HepG2 (cell line): ENCODE measurements around the gene C16orf87. TPM values are rescaled to one million over a fixed set of nuclear protein-coding genes. Genes with fewer than 3 reads are reported as not detected.

Experiments used
- ATAC-seq: fragments of 200-7000 bp; cut with Tn5 transposase; 3 replicates; pipeline ENCODE4 v1.9.1; 2020; ENCODE audit warnings: mild to moderate bottlenecking, moderate library complexity
- BruUV-seq: library from RNA; stranded (reverse); fragments of 400-500 nt; replicated peaks from 2 replicates; lab custom pipeline; 2021; lab: Mats Ljungman, UMichigan
- CTCF ChIA-PET: fragments of 300-600 bp; formaldehyde crosslinking; extraction: SDS; loops from one replicate; lab custom pipeline; 2021; ENCODE audit warnings: low total read pairs, inconsistent platforms, low intra/inter-chr PET ratio; lab: Yijun Ruan, JAX
- POLR2A ChIA-PET: fragments of 350-600 bp; sonication (Branson Sonifier 250); formaldehyde crosslinking; loops from one replicate; lab custom pipeline; 2020; ENCODE audit warnings: antibody characterized with exemption, inconsistent platforms; lab: Yijun Ruan, JAX
- DNase-seq: peaks from one replicate; pipeline ENCODE4 v3.0.0-alpha.2; 2015; ENCODE audit warnings: low spot score
- FAIRE-seq: peaks from 3 replicates; lab custom pipeline; 2011; peaks lifted over from hg19 to GRCh38; lab: Jason Lieb, UNC
- H2AFZ ChIP-seq: one replicate; pipeline ENCODE4 v1.6.1; 2011; ENCODE audit warnings: low read length, inconsistent platforms
- H3K27ac ChIP-seq: fragments of 300-600 bp; 3 replicates; pipeline ENCODE4 v1.8.0; 2011; ENCODE audit warnings: mixed run types, mild to moderate bottlenecking, mixed read lengths, low read length, inconsistent platforms; ENCODE audit not compliant: insufficient read depth; ENCODE audit errors: extremely low read length
- H3K27me3 ChIP-seq, 2 experiments: fragments of 200-600 bp in 1 of 2; 2 replicates in 1 of 2; 3 replicates in 1 of 2; pipeline versions ENCODE4 v1.6.0 to v1.8.0; 2011; ENCODE audit warnings: low read length in 2 of 2, mild to moderate bottlenecking in 2 of 2, moderate library complexity in 2 of 2, inconsistent platforms in 1 of 2; ENCODE audit not compliant: insufficient read depth in 2 of 2, control insufficient read depth in 1 of 2
- H3K36me3 ChIP-seq, 2 experiments: fragments of 200-600 bp in 1 of 2; replicated peaks in 1 of 2; 2 replicates in 1 of 2; 3 replicates in 1 of 2; pipeline versions ENCODE4 v1.5.1 to v1.8.0; 2011; ENCODE audit warnings: low read length in 2 of 2, inconsistent platforms in 1 of 2; ENCODE audit not compliant: insufficient read depth in 2 of 2, control insufficient read depth in 1 of 2
- H3K4me1 ChIP-seq: 2 replicates; pipeline ENCODE4 v1.5.1; 2012; ENCODE audit warnings: low read length, inconsistent platforms; ENCODE audit not compliant: insufficient read depth
- H3K4me2 ChIP-seq: 2 replicates; pipeline ENCODE4 v1.6.0; 2011; ENCODE audit warnings: low read depth, low read length, inconsistent platforms
- H3K4me3 ChIP-seq, 3 experiments: fragments of 200-600 bp in 1 of 3; sonication (generic), shearing (Covaris generic) in 1 of 3; replicated peaks in 1 of 3; 2 replicates each; pipeline ENCODE4 v1.5.1; 2011 to 2016; ENCODE audit warnings: low read length in 3 of 3, inconsistent platforms in 2 of 3, low read depth in 2 of 3, mild to moderate bottlenecking in 2 of 3, control low read depth in 1 of 3, mixed read lengths in 1 of 3; ENCODE audit not compliant: insufficient read depth in 1 of 3
- H3K79me2 ChIP-seq: one replicate; pipeline ENCODE4 v1.6.1; 2011; ENCODE audit warnings: low read length, inconsistent platforms; ENCODE audit not compliant: insufficient read depth
- H3K9ac ChIP-seq: 2 replicates; pipeline ENCODE4 v1.6.0; 2011; ENCODE audit warnings: mild to moderate bottlenecking, low read depth, low read length, inconsistent platforms; ENCODE audit not compliant: insufficient read depth
- H3K9me3 ChIP-seq: 2 replicates; pipeline ENCODE4 v1.5.1; 2012; ENCODE audit warnings: mild to moderate bottlenecking, low read length
- H4K20me1 ChIP-seq: 2 replicates; pipeline ENCODE4 v1.6.0; 2011; ENCODE audit warnings: inconsistent platforms, mild to moderate bottlenecking, low read length, moderate library complexity; ENCODE audit not compliant: insufficient read depth
- ETS1 ChIP-seq: sonication (generic); formaldehyde crosslinking; IDR thresholded peaks from 2 replicates; pipeline ENCODE4 v1.4.0; 2020; ENCODE audit warnings: missing genetic modification reagents
- KAT2B ChIP-seq: fragments of 150-350 bp; IDR thresholded peaks from 2 replicates; pipeline ENCODE4 v1.6.1; 2014; ENCODE audit warnings: low read depth, low read length, borderline replicate concordance
- KDM3A ChIP-seq: IDR thresholded peaks from 2 replicates; pipeline ENCODE4 v1.6.1; 2018; ENCODE audit warnings: low read depth, missing compliant biosample characterization
- NKX3-1 ChIP-seq: sonication (generic); formaldehyde crosslinking; IDR thresholded peaks from 2 replicates; pipeline ENCODE4 v1.5.0; 2020; ENCODE audit warnings: missing genetic modification reagents
- RARA ChIP-seq: IDR thresholded peaks from 2 replicates; pipeline ENCODE4 v1.6.1; 2016; ENCODE audit warnings: missing genetic modification reagents, missing compliant biosample characterization
- RBFOX2 ChIP-seq: fragments of 200-400 bp; formaldehyde crosslinking; IDR thresholded peaks from 2 replicates; pipeline ENCODE4 v1.6.1; 2017; ENCODE audit warnings: low read depth, mild to moderate bottlenecking, low read length
- ZFP41 ChIP-seq: sonication (generic); formaldehyde crosslinking; IDR thresholded peaks from 2 replicates; pipeline ENCODE4 v1.4.0; 2020; ENCODE audit warnings: mild to moderate bottlenecking, missing genetic modification reagents, borderline replicate concordance
- ZNF124 ChIP-seq: sonication (generic); formaldehyde crosslinking; IDR thresholded peaks from 2 replicates; pipeline ENCODE4 v1.4.0; 2020; ENCODE audit warnings: missing genetic modification reagents
- ZNF317 ChIP-seq: sonication (generic); formaldehyde crosslinking; IDR thresholded peaks from 2 replicates; pipeline ENCODE4 v1.5.0; 2020; ENCODE audit warnings: mild to moderate bottlenecking, missing genetic modification reagents
- ZNF484 ChIP-seq: sonication (generic); formaldehyde crosslinking; IDR thresholded peaks from 2 replicates; pipeline ENCODE4 v1.5.1; 2020; ENCODE audit warnings: mild to moderate bottlenecking, low read depth, missing genetic modification reagents, borderline replicate concordance
- ZNF605 ChIP-seq: sonication (generic); formaldehyde crosslinking; IDR thresholded peaks from 2 replicates; pipeline ENCODE4 v1.8.0; 2022; ENCODE audit warnings: mild to moderate bottlenecking, missing genetic modification reagents
- ZNF749 ChIP-seq: sonication (generic); formaldehyde crosslinking; IDR thresholded peaks from 2 replicates; pipeline ENCODE4 v1.8.0; 2022; ENCODE audit warnings: mild to moderate bottlenecking, missing genetic modification reagents, moderate library complexity, borderline replicate concordance
- WGBS: methylation state at CpG from one replicate; pipeline ENCODE4 v1.1.6; 2017; ENCODE audit warnings: low lambda C conversion rate; 5-methylcytosine and 5-hydroxymethylcytosine counted together
- in situ Hi-C: cut with HindIII; loops from 2 replicates; pipeline ENCODE4 v1.10.0; 2017; ENCODE audit warnings: low pct_unique_long_range_greater_than_20kb; ENCODE audit not compliant: extremely low pct_ligation_motif_present
- intact Hi-C: fragments of 100-400 bp; cut with micrococcal nuclease; formaldehyde crosslinking; loops from one replicate; pipeline ENCODE4 v1.10.0; 2022; ENCODE audit not compliant: unreplicated experiment
- polyA plus RNA-seq, 8 experiments: library from polyadenylated mRNA; depleted of rRNA in 3 of 8; stranded (reverse) in 7 of 8; unstranded in 1 of 8; fragments of >200 nt; fragmentation: Illumina TruSeq in 4 of 8; extraction: Trizol in 4 of 8; gene quantifications; 2 replicates each; pipeline versions ENCODE4 v1.2.1 to v1.2.3, GENCODE V29; 2011 to 2016; ENCODE audit warnings: low read depth in 4 of 8, missing spikeins in 1 of 8, mixed read lengths in 1 of 8; ENCODE audit not compliant: insufficient read depth in 1 of 8
- total RNA-seq, 5 experiments: library from RNA; depleted of rRNA; stranded (reverse); fragments of >200 nt; fragmentation: Illumina TruSeq; extraction: Trizol; gene quantifications; 2 replicates each; pipeline ENCODE4 v1.2.3, GENCODE V29; 2016; ENCODE audit warnings: low read depth in 1 of 5
- TF ChIP-seq, protein P1 (sequence below): sonication (generic); formaldehyde crosslinking; IDR thresholded peaks from 2 replicates; pipeline ENCODE4 v1.4.0; 2020; ENCODE audit warnings: missing genetic modification reagents
- TF ChIP-seq, protein P2 (sequence below): sonication (generic); formaldehyde crosslinking; IDR thresholded peaks from 2 replicates; pipeline ENCODE4 v1.8.0; 2022; ENCODE audit warnings: mild to moderate bottlenecking, missing genetic modification reagents; ENCODE audit not compliant: insufficient replicate concordance

C16orf87 gene
- total and polyA plus RNA-seq, 2 of the 13 experiments (the other 11 are each of a cell fraction or from before 2014, with no cell fraction given) = 8.6 to 19.5 TPM

DNA sequence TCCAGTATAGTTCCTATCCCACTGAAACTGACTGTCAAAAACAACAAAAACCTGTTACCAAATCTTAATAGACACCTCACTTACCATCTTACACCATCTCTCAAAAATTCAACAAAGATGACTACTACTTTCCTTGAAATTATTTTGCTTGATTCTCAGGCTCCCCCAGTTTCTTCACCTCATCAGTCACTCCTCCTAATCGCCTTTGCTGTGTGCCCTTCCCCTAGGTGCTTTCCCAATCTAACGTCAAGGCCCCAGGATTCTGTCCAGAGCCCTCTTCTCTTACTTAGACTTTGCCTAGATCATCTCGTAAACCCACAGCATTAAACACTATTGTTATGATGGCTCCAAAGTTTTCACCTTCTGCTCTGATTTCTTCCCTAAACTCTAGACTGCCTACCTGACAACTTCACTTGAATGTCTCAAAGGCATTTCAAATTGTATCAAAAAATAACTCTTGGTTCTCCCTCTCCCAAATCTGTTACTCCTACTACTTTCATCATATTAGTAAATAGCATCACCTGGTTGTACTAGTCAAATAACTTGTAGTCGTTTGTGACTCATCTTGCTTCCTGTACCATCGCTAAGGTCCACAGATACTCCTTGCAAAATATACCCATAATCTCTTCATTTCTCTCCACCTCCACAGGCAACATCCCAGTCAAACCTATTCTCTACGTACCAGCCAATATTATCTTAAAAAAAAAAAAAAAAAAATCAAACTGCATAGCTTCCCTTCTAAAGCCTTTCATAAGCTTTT lies 18.0 kb downstream of the C16orf87 start:
- no TSS peak for BruUV-seq
- in situ Hi-C loops = no loop called here
- 0 out of 2 replicates have a peak, but pooled peaks cover 4% of the 10 kb centered on the region for H3K9me3 ChIP-seq
- ChIA-PET POLR2A (interaction anchor here (1.5 kb wide), 1 partner anchor 19 kb away, joined by 3 read pairs; no protein-coding TSS in a partner anchor), CTCF (no interaction called here)
- whole genome bisulfite sequencing = 84% methylated on average over 6 of the region's 6 CpGs
- no peak for DNase-seq
- intact Hi-C loops = no loop called here
- H2AFZ ChIP-seq = no peak overlapping the region
- H3K27ac ChIP-seq = no peak overlapping the region
- FAIRE-seq = no peak
- H3K27me3 ChIP-seq = no peaks in the 10 kb centered on the region
- ATAC-seq = no peak
- peak; percentile 94 for TF ChIP-seq ZNF317 (CRISPR knock-in tag)
- no peak for TF ChIP-seq RARA (CRISPR knock-in tag)
- no peak for TF ChIP-seq ZFP41
- peaks cover 3% of the 10 kb centered on the region; the same call in 1 of the 2 replicates for H4K20me1 ChIP-seq
- H3K79me2 ChIP-seq = peaks cover 72% of the 10 kb centered on the region
- no peak overlapping the region for H3K4me3 ChIP-seq
- H3K9ac ChIP-seq = no peak overlapping the region
- H3K4me2 ChIP-seq = no peak overlapping the region
- peaks cover 0 to 6% of the 10 kb centered on the region in 2 experiments; a peak in 3 of 5 replicates for H3K36me3 ChIP-seq
- H3K4me1 ChIP-seq = peaks cover 37% of the 10 kb centered on the region

DNA sequence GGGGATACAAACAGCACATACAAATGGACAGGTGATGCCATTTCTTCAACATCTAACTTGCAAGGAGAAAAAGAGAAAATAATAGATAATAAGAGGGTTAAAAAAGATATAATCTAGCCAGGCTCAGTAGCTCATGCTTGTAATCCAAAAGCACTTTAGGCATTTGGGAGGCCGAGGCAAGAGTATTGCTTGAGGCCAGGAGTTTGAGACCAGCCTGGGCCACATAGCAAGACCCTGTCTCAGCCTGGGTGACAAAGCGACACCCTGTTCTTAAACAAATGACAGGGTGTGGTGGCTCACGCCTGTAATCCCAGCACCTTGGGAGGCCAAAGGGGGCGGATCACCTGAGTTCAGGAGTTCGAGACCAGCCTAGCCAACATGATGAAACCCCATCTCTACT lies 19.3 kb downstream of the C16orf87 start:
- CTCF ChIA-PET = no interaction called here
- no peak for TF ChIP-seq NKX3-1 (CRISPR knock-in tag)
- TF ChIP-seq KAT2B = no peak
- no peak for TF ChIP-seq RBFOX2
- TF ChIP-seq KDM3A (CRISPR knock-in tag) = no peak
- TF ChIP-seq ZNF605 = no peak
- TF ChIP-seq, protein P1, sequence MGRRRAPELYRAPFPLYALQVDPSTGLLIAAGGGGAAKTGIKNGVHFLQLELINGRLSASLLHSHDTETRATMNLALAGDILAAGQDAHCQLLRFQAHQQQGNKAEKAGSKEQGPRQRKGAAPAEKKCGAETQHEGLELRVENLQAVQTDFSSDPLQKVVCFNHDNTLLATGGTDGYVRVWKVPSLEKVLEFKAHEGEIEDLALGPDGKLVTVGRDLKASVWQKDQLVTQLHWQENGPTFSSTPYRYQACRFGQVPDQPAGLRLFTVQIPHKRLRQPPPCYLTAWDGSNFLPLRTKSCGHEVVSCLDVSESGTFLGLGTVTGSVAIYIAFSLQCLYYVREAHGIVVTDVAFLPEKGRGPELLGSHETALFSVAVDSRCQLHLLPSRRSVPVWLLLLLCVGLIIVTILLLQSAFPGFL = no peak
- TF ChIP-seq ETS1 (CRISPR knock-in tag) = no peak
- TF ChIP-seq, protein P2, sequence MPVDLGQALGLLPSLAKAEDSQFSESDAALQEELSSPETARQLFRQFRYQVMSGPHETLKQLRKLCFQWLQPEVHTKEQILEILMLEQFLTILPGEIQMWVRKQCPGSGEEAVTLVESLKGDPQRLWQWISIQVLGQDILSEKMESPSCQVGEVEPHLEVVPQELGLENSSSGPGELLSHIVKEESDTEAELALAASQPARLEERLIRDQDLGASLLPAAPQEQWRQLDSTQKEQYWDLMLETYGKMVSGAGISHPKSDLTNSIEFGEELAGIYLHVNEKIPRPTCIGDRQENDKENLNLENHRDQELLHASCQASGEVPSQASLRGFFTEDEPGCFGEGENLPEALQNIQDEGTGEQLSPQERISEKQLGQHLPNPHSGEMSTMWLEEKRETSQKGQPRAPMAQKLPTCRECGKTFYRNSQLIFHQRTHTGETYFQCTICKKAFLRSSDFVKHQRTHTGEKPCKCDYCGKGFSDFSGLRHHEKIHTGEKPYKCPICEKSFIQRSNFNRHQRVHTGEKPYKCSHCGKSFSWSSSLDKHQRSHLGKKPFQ (CRISPR knock-in tag) = no peak
- no peak for TF ChIP-seq ZNF484 (CRISPR knock-in tag)
- TF ChIP-seq ZNF749 (CRISPR knock-in tag) = no peak
- no peak for TF ChIP-seq ZNF124 (CRISPR knock-in tag)

More for the DNA sequence above, 19.3 kb downstream of the C16orf87 start:
- Histone ChIP-seq H3K9ac (no peak overlapping the region), H3K27me3 (no peaks in the 10 kb centered on the region), H3K4me3 (no peak overlapping the region), H3K4me2 (no peak overlapping the region), H3K79me2 (peaks cover 69% of the 10 kb centered on the region), H3K4me1 (peaks cover 34% of the 10 kb centered on the region), H3K36me3 (peaks cover 0 to 6% of the 10 kb centered on the region in 2 experiments; a peak in 3 of 5 replicates), H4K20me1 (peaks cover 3% of the 10 kb centered on the region; the same call in 1 of the 2 replicates), H3K9me3 (0 out of 2 replicates have a peak, but pooled peaks cover 4% of the 10 kb centered on the region), H2AFZ (no peak overlapping the region), H3K27ac (no peak overlapping the region)
- ATAC-seq = no peak
- in situ Hi-C loops = no loop called here
- intact Hi-C loops = no loop called here
- 98% methylated on average over 5 of the region's 5 CpGs for WGBS
- no peak for FAIRE-seq
- DNase-seq = no peak
- POLR2A ChIA-PET = no interaction called here
- no TSS peak for BruUV-seq
